Measurements from ENCODE around the gene PLCH1. TPM values are rescaled to one million over a fixed set of nuclear protein-coding genes. Genes with fewer than 3 reads are reported as not detected.

Gene PLCH1, protein sequence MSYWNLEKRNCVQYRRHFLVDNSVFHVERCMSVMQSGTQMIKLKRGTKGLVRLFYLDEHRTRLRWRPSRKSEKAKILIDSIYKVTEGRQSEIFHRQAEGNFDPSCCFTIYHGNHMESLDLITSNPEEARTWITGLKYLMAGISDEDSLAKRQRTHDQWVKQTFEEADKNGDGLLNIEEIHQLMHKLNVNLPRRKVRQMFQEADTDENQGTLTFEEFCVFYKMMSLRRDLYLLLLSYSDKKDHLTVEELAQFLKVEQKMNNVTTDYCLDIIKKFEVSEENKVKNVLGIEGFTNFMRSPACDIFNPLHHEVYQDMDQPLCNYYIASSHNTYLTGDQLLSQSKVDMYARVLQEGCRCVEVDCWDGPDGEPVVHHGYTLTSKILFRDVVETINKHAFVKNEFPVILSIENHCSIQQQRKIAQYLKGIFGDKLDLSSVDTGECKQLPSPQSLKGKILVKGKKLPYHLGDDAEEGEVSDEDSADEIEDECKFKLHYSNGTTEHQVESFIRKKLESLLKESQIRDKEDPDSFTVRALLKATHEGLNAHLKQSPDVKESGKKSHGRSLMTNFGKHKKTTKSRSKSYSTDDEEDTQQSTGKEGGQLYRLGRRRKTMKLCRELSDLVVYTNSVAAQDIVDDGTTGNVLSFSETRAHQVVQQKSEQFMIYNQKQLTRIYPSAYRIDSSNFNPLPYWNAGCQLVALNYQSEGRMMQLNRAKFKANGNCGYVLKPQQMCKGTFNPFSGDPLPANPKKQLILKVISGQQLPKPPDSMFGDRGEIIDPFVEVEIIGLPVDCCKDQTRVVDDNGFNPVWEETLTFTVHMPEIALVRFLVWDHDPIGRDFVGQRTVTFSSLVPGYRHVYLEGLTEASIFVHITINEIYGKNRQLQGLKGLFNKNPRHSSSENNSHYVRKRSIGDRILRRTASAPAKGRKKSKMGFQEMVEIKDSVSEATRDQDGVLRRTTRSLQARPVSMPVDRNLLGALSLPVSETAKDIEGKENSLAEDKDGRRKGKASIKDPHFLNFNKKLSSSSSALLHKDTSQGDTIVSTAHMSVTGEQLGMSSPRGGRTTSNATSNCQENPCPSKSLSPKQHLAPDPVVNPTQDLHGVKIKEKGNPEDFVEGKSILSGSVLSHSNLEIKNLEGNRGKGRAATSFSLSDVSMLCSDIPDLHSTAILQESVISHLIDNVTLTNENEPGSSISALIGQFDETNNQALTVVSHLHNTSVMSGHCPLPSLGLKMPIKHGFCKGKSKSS (N-terminal part only)
- not detected for total RNA-seq (2021; fragmentation: NEBNext Ultra II Directional; extraction: Animal tissue kit (Norgen Biotek cat#: 25700))
- long read RNA-seq = 0 reads

DNA sequence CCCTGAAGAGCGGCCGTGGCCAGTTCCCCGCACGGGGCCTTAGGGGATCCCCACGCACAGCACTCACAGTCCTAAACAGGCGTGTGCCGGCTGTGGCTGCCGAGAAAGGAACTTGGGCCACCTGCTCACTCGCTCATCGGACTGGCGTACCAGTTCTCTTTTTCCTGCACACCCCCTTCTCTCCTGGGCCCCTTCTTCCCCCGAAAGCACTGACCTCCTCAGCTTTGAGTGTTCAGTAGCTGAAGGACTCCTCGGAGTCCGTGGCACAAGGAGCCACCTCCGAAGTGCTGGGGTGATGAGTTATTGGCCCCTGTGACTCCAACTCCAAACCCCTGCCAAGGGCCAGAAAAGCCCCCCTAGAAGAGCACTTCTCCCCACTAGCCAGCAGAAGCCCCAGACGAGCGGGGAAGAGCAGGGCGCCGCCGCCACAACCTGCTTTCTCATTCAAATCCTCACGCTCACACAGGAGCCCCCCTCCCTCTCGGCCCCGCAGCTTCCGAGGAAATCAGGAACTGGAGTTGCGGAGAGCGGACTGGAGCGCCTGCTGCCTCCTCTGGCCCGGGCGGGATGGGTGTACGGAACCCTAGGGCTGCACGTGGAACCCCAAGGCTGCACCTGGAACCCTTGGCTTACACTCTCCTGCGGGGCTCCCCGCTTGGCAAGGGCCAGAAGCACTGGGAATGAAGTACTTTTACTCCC is at the start of gene PLCH1:
TSS of gene PLCH1 (minus strand) at position 446 of the 699 bp plus-strand sequence. CDS start 40,847 bp downstream, outside the sequence.
- Mint-ChIP-seq H3K27ac (no peak within 1 kb of the TSS), H3K27me3 (ENCODE audit: insufficient read depth) (peaks cover 30% of the 10 kb centered on the region), H3K4me3 (peak within 1 kb of the TSS; percentile 92), H3K36me3 (ENCODE audit: low read depth) (no peaks in the 10 kb centered on the region), H3K9me3 (no peaks in the 10 kb centered on the region), H3K4me1 (ENCODE audit: low read depth) (peaks cover 27% of the 10 kb centered on the region)
- DNase-seq = peak; percentile 33
- TF ChIP-seq, protein P1, sequence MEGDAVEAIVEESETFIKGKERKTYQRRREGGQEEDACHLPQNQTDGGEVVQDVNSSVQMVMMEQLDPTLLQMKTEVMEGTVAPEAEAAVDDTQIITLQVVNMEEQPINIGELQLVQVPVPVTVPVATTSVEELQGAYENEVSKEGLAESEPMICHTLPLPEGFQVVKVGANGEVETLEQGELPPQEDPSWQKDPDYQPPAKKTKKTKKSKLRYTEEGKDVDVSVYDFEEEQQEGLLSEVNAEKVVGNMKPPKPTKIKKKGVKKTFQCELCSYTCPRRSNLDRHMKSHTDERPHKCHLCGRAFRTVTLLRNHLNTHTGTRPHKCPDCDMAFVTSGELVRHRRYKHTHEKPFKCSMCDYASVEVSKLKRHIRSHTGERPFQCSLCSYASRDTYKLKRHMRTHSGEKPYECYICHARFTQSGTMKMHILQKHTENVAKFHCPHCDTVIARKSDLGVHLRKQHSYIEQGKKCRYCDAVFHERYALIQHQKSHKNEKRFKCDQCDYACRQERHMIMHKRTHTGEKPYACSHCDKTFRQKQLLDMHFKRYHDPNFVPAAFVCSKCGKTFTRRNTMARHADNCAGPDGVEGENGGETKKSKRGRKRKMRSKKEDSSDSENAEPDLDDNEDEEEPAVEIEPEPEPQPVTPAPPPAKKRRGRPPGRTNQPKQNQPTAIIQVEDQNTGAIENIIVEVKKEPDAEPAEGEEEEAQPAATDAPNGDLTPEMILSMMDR (IDR thresholded peaks at IDR 0.05) = no peak

DNA sequence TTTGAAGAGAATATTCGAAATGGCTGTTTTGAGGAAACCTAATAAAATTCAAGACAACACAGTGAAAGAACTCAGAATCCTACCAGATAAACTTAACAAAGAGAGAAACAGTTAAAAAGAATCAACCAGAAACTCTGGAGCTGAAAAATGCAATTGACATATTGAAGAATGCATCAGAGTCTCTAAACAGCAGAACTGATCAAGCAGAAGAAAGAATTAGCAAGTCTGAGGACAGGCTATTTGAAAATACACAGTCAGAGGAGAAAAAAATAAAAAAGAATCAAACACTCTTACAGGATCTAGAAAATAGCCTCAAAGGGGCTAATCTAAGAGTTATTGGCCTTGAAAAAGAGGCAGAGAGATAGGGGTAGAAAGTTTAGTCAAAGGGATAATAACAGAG is 47.7 kb upstream of the PLCH1 start:
- Mint-ChIP-seq H3K27ac (no peak overlapping the region), H3K9me3 (no peaks in the 10 kb centered on the region), H3K4me1 (ENCODE audit: low read depth) (no peaks in the 10 kb centered on the region), H3K27me3 (ENCODE audit: insufficient read depth) (no peaks in the 10 kb centered on the region), H3K4me3 (no peak overlapping the region), H3K36me3 (ENCODE audit: low read depth) (peaks cover 24% of the 10 kb centered on the region)
- TF ChIP-seq, protein P1 (IDR thresholded peaks at IDR 0.05) = no peak
- DNase-seq = no peak

DNA sequence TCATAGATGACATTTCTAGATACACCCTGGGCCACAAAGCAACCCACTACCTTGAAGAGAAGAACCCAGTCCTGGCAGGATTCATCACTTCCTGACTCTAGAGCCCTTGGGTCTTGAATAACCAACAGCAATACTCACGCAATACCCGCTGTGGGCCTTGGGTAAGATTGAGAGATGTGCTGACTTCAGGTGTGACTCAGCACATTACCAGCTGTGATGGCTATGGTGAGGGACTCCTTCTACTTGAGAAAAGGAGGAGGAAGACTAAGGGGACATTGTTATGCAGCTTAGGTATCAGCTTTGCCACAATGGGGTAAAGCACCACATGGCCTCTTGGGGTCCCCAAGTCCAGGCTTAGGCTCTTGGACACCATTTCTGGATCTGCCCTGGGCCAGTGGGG is 46.3 kb upstream of the PLCH1 start:
- no peak for DNase-seq
- TF ChIP-seq, protein P1 (IDR thresholded peaks at IDR 0.05) = no peak
- Mint-ChIP-seq H3K27me3 (ENCODE audit: insufficient read depth) (no peaks in the 10 kb centered on the region), H3K27ac (no peak overlapping the region), H3K4me1 (ENCODE audit: low read depth) (no peaks in the 10 kb centered on the region), H3K36me3 (ENCODE audit: low read depth) (peaks cover 11% of the 10 kb centered on the region), H3K9me3 (no peaks in the 10 kb centered on the region), H3K4me3 (no peak overlapping the region)

DNA sequence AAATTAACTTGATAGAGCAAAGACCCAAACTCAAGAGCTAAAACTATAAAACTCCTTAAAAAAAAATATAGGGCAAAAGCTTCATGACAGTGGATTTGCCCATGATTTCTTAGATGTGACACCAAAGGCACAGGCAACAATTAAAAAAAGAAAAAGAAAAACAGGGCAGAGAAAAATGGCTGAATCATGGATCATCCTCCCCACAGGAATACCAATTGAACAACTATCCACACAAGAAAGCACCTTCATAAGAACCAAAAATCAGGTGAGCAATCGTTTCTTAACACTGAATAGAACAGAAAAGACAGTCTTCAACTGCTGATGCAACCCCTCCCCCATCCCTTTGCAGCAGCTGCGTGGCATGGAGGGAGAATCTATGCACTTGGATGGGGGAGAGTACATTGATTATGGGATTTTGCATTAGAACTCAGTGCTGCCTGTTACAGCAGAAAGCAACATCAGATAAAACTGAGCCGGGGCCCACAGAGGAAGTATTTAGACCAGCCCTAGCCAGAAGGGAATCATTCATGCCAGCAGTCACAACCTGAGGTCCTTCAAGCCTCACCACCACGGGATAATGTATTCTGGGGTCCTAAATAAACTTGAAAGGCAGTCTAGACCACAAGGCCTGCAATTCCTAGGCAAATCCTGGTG is 45.5 kb upstream of the PLCH1 start:
- no peak overlapping the region for H3K4me3 Mint-ChIP-seq
- H3K4me1 Mint-ChIP-seq (ENCODE audit: low read depth) = no peaks in the 10 kb centered on the region
- H3K9me3 Mint-ChIP-seq = no peaks in the 10 kb centered on the region
- H3K27me3 Mint-ChIP-seq (ENCODE audit: insufficient read depth) = no peaks in the 10 kb centered on the region
- DNase-seq = no peak
- TF ChIP-seq, protein P1 (IDR thresholded peaks at IDR 0.05) = no peak
- peaks cover 7% of the 10 kb centered on the region for H3K36me3 Mint-ChIP-seq (ENCODE audit: low read depth)
- no peak overlapping the region for H3K27ac Mint-ChIP-seq

Measured in HFFc6 (cell line).